GM19324 (cell line): Measurements from ENCODE around the gene PLEKHG5.
"Not testable (repeated sequence)": the region's sequence is repeated elsewhere in the genome, so short reads cannot be mapped to it uniquely, and the experiment has no call there.

Experiments
- ATAC-seq: cut with Tn5 transposase; IDR thresholded peaks from one replicate; pipeline ENCODE4 v1.9.1; 2021; ENCODE audit warnings: mild to moderate bottlenecking, moderate library complexity; ENCODE audit not compliant: unreplicated experiment, low FRiP score

Gene PLEKHG5

DNA sequence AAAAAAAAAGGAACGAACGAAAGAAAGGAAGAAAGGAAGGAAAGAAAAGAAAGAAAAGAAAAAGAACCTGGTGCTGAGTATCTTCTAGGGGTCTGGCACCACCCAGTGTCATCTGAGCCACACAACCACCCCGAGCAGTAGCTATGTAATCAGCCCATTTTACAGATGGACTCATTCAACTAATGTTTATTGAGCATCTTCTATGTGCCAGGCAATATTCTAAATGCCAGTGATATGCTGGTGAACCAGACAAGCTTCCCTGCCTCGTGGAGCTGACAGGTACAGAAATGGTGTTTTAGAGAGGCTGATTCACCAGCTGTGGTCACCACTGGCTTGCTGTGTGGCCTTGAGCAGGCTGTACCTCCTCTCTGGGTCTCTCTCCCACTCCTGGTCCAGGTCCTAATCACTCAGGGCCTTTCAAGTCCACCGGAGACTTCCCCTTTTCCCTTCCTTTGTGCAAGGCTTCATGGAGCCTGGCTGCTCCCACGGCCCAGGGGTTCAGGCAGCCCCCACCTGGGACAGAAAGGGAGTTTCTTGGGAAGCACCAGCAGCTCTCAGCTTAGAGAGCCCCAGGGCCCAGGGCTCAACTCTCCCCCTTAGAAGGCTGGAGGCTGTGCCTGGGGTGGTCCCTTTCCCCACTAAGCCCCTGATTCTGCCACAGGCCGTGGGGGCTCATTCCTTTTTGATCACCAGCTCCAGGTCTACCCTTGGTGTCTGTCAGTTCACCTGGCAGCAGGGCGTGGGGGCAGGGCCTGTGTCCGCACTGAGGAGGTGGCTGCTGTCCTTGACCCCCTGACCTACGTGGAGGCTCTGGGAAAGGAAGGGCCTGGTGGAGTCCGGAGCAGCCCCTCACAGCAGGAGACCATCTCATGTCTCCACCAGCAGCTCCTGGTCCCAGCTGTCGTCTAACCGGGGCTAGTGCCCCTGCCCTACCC, 59.6 kb downstream of the PLEKHG5 start:
- ATAC-seq, result not testable (repeated sequence)

DNA sequence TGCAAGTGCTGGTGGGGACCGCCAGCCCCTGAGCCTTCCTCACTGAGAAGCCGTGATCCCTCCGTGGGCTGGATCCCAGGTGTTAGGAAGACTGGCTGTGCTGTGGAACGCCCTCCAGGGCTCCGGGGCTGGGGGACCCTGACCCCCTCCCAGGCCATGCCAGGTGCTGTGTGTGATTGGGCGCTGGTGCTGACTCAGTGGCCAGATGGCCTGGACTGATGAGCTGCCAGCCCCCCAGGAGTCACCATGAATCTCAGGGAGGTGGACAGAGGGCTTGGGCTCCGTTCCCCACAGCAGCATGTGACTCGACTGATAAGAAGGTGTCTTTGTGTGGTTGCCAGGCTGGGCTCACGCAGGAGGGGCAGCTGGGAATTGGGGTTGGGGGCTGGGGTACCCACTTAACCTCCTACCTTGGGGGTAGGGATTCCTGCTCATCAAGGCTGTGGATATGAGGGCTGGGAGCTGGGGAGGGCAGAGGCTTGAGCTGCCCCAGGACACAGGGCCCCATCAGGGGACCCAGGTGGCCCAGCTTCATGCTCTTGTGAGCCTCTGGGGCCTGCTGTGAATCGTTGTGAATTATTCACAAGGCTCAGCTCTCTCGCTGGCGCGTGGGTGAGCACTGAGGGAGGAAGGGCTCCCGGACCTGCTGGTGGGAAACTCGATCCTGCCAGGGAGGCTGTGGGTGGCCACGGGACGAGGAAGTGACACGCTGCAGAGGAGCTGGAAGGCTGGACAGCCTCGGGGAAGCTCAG, 61.6 kb downstream of the PLEKHG5 start:
- not testable (repeated sequence) for ATAC-seq

DNA sequence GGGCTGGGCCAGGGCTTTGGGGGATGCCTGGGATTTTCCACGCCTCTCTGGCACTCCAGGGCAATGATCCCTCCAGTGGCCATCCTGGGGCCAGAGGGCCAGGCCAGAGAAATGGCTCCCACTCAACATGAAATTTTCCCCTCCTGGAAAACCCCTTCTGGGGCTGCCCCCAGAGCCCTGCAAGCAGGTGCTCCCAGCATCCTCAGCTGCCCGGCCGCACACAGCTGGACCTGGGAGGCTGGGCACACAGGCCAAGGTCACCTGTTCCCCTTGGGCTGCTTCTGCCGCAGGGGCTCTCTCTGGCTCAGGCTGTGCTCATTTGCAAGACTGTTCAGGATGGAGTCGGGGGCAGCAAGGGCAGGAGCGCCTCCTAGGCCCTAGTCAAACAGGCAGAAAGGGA, 63.0 kb downstream of the PLEKHG5 start:
- ATAC-seq, result not testable (repeated sequence)

DNA sequence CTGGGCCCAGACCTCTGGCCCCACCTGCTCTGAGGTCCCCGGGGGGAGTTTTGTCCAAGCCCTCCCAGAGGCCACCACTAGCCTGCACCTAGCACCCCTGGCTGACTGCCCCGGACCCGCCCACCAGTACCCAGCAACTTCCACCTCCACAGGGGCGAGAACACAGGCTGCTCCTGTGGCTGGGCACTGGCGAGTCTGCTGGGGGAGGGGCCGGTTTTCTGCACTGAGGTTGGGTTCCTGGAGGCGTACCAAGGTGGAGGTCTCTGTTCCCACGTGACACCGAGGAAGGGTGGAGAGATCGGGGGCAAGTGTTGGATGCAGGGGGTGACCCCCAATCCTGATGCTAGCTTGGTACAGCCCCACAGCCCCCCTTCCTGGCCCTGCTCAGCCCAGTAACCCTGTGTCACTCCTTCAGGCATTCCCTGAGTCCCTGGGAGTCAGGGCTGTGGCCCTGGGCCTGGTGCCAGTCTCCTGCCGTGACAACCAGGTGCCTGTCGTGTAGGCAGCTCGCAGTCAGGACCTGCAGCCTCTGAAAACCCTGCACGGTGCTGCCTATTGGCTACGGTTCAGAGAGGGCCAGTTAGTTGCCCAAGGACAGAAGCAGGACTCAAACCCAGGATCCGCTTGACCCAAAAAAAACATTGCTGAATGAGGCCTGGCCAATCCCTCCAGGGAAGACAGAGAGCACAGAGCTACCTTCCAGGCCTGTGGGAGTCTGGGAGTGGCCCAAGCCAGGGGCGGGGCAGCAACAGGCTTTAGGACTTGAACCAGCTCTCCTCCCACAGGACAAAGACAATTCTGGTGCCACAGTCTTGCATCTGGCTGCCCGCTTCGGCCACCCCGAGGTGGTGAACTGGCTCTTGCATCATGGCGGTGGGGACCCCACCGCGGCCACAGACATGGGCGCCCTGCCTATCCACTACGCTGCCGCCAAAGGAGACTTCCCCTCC, 63.8 kb downstream of the PLEKHG5 start:
- ATAC-seq, result no peak

DNA sequence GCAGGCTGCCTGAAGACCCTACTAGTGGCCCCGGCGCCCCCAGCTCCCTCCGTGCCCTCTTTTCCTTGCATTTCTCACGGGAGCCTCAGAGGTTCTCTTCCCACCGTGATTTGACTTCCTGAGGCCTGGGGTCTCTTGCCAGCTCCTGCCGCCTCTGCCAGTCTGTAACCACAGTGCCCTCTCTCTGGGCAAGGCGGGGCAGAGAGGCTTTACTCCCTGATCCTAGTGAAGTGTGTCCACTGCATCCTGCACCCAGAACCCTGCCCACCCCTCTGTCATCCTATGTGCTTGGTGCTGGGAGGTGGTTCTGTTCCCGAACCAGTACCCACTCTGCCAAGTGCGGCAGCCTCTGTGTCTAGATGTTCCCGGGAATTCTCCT, 64.5 kb downstream of the PLEKHG5 start:
- no peak for ATAC-seq

DNA sequence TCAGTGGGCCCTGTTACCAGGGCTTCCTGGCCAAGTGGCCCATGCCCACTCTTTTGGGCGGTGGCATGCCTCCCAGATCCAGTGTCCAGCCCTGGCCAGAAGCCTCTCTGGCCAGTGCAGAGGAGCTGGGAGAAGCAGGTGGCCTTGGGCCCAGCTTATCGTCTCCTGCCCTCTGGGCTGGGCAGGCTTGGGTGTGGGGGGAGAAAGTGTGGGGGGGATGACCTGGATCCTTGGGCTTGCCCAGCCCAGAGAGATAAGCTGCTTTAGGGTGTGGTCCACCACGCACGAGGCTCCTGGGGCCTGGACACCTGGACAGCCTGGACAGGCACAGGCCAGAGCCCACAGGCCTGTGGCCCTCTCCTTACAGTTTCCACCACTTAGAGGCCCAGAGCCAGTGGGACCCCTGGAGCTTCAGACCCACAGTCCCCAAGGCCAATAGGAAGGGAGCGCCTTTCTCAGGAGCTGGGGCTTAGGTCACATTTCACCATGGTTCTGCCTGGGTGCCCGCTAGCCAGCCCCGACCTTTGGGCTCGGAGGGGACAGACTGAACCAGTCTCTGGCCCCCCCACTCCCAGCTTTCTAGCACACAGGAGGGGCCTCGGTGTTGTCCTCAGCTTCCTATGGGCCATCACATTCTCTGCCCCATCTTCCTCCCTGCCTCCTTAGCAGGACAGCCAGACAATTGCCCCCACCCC, 65.0 kb downstream of the PLEKHG5 start:
- ATAC-seq, result no peak

DNA sequence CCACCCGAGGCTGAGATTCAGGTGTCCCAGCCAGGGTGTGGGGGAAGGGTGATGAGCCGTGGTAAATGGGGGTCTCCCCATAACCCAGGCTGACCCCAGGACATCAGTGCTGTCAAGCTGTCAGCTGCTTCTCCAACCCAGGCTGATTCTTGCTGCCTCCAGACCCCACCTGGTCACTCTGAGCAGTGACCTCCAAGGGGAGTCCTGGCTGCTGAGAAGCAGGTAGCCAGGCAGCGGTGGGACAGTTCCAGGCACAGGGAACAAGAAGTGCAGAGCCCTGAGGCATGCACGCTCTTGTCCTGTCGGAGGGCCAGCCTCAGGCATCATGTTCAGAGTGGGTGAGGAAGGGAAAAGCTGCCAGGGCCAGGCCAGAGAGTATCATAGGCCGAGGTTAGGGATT, 65.8 kb downstream of the PLEKHG5 start:
- ATAC-seq, result no peak

DNA sequence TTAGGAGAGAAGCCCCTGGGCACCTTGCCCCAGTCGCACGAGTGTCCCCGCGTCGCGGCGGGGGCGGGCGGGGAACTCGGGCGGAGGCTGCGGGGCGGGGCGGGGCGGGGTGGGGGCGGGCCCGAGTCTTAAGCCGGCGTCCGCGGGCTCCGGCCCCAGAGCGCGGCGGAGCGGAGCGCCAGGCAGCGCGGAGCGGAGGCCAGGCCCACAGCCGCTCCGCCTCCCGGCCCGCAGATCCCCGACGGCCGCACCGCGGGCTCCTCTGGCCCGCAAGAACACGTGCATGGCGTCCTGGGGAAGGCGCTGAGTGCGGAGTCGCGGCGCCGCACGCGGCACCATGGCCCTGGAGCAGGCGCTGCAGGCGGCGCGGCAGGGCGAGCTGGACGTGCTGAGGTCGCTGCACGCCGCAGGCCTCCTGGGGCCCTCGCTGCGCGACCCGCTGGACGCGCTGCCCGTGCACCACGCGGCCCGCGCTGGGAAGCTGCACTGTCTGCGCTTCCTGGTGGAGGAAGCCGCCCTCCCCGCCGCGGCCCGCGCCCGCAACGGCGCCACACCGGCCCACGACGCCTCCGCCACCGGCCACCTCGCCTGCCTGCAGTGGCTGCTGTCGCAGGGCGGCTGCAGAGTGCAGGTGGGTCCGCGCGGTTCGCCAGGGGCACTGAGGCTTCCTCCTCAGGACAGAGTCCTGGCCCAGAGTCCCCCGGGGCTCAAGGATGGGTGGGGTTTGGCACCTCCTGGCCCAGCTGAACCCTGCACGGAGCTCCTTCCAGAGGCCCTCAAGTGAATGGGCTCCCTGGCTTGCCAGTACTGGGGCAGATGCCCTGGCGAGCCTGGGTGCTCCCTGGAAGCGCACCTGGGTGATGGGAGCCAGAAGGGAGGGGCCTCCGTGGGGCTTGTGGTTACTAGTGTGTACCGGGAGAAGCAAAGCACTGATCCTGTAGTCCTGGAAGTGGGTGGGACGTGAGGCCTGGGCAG, 66.6 kb downstream of the PLEKHG5 start, which contains the start of gene ESPN:
ESPN (plus strand) TSS at position 158 of the 975 bp plus-strand sequence; CDS start at position 338, 180 bp downstream.
- ATAC-seq, result no peak

DNA sequence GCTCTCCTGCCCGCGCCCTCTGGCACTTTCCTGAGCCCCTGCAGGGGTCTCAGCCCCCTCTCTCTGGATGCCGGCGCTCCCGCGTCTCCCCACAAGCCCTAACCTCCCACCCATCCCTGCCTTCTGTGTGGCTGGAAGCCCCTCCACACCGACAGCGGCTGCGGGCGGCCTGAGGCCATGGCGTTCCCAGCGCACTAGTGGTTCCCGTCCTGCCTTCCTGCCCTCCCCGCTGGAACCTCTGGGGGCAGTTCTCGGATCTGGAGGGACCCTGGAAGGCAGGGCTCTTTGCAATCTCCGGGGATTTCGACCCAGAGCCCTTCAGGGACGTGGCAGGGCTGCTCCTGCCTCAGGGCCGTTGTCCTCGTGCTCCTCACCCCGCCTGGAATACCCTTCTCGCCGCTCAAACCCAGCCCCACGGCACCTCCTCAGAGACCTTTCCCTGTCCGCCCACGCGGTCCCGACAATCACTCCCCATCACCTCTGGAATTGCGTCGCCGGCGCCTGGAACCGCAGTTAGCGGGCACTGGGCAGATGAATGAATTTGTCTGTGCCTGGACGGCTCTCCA, 67.4 kb downstream of the PLEKHG5 start:
- no peak for ATAC-seq

DNA sequence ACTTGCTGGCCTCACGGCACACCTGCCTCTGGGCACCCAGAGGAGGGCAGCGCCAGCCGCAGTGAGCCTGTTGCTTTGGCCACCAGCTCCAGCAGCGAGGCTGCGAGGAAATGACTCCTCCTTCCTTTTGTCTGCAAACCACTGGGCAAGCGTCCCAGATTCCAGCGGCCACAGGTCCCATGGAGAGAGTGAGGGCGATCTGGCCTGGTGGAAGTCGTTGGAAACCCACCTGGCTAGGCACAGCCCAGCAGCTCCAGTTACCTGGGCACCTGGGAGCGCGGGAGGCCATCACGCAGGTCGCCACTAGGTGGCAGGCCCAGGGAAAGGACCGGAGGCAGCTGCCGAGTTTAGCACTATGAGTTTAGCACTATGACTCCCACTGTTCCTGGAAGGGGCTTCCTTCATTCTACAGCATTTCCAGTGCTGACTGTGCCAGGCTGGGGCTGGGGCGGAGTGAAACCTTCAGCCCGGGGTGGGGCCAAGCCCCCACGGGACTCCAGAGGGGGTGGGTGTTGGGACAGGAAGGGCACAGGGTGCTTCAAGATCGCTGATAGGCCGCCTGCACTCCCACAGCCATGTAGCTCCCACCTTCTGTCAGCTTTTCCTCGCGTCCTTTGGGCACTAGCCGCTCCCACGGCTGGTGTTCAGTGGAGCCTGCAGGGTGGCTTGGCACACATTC, 68.0 kb downstream of the PLEKHG5 start:
- ATAC-seq, result no peak

DNA sequence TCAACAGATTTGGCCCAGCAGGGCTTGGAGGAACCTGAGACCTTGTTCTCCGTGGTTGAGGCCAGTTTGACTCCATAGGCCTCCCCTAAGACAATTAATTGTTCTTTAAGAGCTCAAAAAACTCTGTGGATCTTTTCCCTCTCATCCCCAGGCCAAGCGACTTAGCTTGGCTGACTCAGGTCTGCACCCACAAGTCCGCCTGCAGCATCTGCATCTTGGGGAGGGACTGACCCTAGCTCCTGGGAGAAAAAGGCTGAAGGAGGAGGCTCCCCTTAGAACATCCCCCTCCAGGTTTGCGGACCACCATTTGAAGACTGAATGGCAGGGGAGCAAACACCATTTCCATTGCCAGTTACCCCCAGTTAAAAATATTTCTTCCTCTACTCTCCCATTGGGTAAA, 70.2 kb downstream of the PLEKHG5 start:
- no peak for ATAC-seq

DNA sequence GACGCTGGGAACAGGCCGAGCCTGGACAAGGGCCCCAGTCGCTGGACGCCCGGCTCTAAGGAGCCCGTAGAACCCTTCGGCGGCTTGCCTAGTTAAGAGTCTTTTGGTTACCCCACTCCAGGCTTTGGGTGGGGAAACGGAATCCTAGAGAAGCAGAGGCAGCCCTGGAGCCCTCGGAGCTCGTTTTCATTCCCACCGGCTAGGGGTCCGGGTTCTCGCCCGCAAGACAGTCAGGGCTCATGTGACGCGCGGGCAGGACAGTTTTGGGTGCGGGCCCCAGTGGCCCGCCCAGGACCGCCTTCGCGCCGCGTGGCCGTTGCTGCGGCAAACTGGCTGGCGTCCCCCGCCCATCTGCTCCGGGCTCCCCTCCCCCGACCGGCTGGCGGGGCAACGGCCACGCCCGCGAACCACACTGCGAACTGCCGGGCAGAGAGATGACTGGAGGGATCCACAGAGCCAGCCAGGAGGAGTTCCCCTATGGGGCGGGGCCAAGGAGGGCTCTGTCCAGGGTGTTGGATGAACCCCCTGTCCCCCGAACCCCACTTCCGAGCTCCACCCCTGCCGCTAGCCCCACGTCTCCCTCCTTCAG, 70.9 kb downstream of the PLEKHG5 start:
- no peak for ATAC-seq

DNA sequence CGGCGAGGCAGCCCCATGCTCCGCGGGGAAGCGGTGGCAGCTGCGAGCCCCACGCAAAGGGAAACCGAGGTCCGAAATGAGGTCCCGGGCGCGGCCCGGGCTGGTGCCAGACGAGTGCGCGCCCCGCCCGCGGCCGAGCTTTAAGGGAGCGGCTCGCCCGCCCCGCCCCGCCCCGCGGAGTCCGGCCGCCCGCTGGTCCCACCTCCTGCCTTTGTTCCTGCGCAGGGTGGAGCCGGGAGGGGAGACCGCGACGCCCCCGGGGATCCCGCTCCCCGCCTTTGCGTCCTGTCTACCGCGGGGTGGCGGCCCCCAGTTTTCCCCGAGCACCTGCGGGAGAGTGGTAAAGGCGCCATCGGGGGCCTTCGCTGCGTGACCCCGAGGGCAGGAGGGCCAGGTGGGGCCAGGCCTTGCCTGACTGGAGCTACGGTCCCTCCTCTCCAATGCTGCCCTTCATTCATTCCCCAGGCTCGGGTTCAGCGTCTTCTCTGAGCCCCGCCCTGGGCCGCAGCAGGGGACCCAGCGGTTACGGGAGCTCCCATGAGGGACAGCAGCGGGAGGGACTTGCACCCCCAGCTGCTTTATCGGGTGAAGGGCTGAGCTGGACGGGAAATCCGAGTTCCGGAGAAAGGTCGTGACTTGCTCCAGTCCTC, 71.5 kb downstream of the PLEKHG5 start, which contains the start of gene HES2:
HES2 (minus strand) TSS at position 116 of the 650 bp plus-strand sequence; CDS start at position 17, 99 bp downstream.
- ATAC-seq, result no peak

DNA sequence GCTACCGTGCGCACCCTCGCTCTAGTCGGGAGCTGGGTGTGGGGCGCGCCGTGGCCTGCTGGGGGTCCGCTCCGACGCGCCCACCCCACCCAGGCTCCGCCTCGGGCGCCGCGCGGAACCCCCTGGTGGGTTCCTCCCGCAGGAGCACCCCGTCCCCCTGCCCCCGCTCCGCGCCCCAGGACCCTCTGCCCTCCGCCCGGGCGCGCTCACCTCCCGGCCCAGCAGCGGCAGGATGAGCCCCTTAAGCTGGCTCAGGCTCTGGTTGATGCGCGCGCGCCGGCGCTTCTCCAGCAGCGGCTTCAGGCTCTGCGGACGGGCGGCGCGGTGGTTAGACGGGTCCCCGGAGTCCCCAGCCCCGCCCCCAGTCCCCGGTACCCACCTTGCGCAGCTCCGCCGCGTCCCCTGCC, 72.1 kb downstream of the PLEKHG5 start:
- ATAC-seq, result no peak

DNA sequence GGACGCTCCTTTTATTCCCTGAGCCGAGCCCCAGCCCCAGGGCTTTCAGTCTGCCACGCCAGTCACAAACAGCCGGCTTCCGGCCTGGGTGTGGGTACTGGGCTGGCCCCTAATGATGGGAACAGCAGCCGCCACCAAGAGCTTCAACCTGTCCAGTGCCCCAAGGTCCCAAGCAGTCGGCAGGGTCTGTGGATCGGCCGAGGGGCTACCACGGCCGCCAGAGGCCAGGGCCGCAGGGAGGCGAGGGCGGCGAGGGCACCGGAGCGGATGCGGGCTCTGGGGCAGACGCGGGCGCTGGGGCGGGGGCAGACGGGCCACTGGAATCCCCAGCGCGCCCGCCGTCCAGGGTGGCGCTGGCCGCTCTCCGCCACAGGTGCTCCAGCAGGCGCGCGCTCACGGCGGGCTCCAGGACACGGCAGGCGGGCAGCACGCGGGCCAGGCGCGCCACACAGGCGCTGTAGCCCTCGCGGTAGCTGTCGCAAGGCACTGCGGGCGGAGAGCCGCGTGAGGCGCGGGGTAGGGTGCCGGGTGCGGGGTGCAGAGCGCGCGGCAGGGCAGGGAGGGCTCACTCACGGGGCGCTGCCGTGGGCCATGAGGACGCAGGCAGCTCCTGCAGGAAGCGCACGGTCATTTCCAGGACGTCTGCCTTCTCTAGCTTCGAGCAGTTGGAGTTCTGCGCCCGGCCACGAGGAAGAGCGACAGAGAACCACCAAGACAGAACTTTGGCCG, 72.6 kb downstream of the PLEKHG5 start:
- no peak for ATAC-seq
